Aorta (tissue), 5 donors: ENCODE data around the gene HCST. TPM values are rescaled to one million over a fixed set of nuclear protein-coding genes. Genes with fewer than 3 reads are reported as not detected.

Experiments
- ATAC-seq: fragments of 200-7000 bp; cut with Tn5 transposase; one replicate; pipeline ENCODE4 v1.9.1; 2022; ENCODE audit warnings: moderate library complexity; ENCODE audit not compliant: low FRiP score
- DNase-seq, 2 donors: peaks; one replicate each; pipeline ENCODE4 v3.0.0-alpha.2; 2020
- H3K27ac ChIP-seq, 2 donors: one replicate each; pipeline ENCODE4 v1.5.1; 2013; ENCODE audit warnings: low read length in 2 of 2, mild to moderate bottlenecking in 2 of 2, moderate library complexity in 2 of 2, control low read depth in 1 of 2, inconsistent platforms in 1 of 2, low read depth in 1 of 2
- H3K27me3 ChIP-seq, 2 donors: one replicate each; pipeline ENCODE4 v1.6.1; 2013; ENCODE audit warnings: control low read depth in 1 of 2, low read length in 1 of 2, mild to moderate bottlenecking in 1 of 2, moderate library complexity in 1 of 2; ENCODE audit not compliant: insufficient read depth in 2 of 2, control insufficient read depth in 1 of 2
- H3K36me3 ChIP-seq, 2 donors: one replicate each; pipeline ENCODE4 v1.6.1; 2013; ENCODE audit warnings: control low read depth in 1 of 2, low read length in 1 of 2, mild to moderate bottlenecking in 1 of 2; ENCODE audit not compliant: insufficient read depth in 2 of 2, control insufficient read depth in 1 of 2
- H3K4me1 ChIP-seq, 2 donors: one replicate each; pipeline ENCODE4 v1.6.1; 2013; ENCODE audit warnings: low read length in 2 of 2, control low read depth in 1 of 2, mild to moderate bottlenecking in 1 of 2, moderate library complexity in 1 of 2; ENCODE audit not compliant: insufficient read depth in 2 of 2, control insufficient read depth in 1 of 2
- H3K4me3 ChIP-seq, 2 donors: one replicate each; pipeline ENCODE4 v1.5.1; 2013; ENCODE audit warnings: low read length in 2 of 2, control low read depth in 1 of 2, mild to moderate bottlenecking in 1 of 2
- H3K9me3 ChIP-seq: one replicate; pipeline ENCODE4 v1.6.1; 2013; ENCODE audit warnings: mild to moderate bottlenecking, low read length; ENCODE audit not compliant: control insufficient read depth
- WGBS, 2 donors: extraction: QIAGEN DNeasy Blood & Tissue Kit; methylation state at CpG; one replicate each; pipeline ENCODE4 v1.1.7; 2013; 5-methylcytosine and 5-hydroxymethylcytosine counted together
- intact Hi-C, 2 donors: fragments of 100-400 bp; cut with DNase I; formaldehyde crosslinking; loops; one replicate each; pipeline versions ENCODE4 v1.14.2 to v1.15.0; 2022
- polyA plus RNA-seq, 2 donors: library from polyadenylated mRNA; stranded (reverse); fragments of 200-250 nt; gene quantifications; one replicate each; pipeline ENCODE4 v1.2.3, GENCODE V29; 2013
- total RNA-seq, 2 donors: library from RNA; stranded (reverse); fragmentation: NEBNext Ultra II Directional; extraction: Animal tissue kit (Norgen Biotek cat#: 25700); gene quantifications; one replicate each; pipeline ENCODE4 v1.2.1, GENCODE V29; 2021
- donor health status: healthy with polysubstance abuse.
- donor health status: Bipolar disorder and iron deficiency.
- donor health status: DM: no; HTN: no; CAD: no.
- donor health status: DM: no; HTN: no; CAD: no.
- donor health status: DM: yes; HTN: yes; CAD: no.

HCST gene
- total and polyA plus RNA-seq, 4 donors = 7.3 to 20.9 (median 18.7) TPM

DNA sequence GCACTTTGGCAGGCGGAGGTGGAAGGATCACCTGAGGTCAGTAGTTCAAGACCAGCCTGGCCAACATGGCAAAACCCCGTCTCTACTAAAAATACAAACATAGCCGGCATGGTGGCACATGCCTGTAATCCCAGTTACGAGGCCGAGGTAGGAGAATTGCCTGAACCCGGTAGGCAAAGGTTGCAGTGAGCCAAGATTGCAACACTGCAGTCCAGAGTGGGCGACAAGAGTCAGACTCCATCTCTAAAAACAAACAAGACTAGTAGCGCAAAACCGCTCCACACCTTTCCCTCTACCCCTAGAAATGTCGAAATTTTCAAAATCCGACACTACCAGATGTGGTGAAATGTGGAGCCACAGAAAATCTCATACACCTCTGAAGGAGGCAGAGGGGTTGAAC lies 17.0 kb downstream of the HCST start:
- 89 to 90% methylated on average over 11 of the region's 11 CpGs for WGBS, 2 donors
- no peaks in the 10 kb centered on the region for H3K27me3 ChIP-seq
- no peak overlapping the region for H3K4me3 ChIP-seq
- H3K27ac ChIP-seq = no peak overlapping the region
- intact Hi-C loops = no loop called here
- ATAC-seq = no peak
- no peak for DNase-seq
- no peaks in the 10 kb centered on the region for H3K9me3 ChIP-seq
- no peaks in the 10 kb centered on the region for H3K36me3 ChIP-seq
- H3K4me1 ChIP-seq = no peaks in the 10 kb centered on the region

DNA sequence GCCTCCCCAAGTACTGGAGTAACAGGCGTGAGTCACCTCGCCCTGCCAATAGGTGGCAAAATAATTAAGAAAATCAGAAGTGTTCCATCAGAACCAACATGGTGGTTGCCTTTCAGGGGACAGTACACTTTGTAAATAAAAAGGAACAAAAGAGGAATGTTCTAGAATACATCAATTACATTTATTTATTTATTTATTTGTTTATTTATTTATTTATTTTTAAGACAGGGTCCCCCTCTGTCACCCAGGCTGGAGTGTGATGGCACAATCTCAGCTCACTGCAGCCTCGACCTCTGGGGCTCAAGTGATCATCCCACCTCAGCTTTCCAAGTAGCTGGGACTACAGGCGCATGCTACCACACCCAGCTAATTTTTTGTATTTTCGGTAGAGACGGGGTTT lies 18.7 kb downstream of the HCST start:
- no peak for DNase-seq
- Histone ChIP-seq H3K36me3 (no peaks in the 10 kb centered on the region), H3K4me1 (no peaks in the 10 kb centered on the region), H3K27me3 (peaks cover 0 to 2% of the 10 kb centered on the region in 2 donors), H3K9me3 (peaks cover 5% of the 10 kb centered on the region), H3K27ac (no peak overlapping the region), H3K4me3 (no peak overlapping the region)
- ATAC-seq = no peak
- 82 to 84% methylated on average over 6 of the region's 6 CpGs for WGBS, 2 donors
- intact Hi-C loops = no loop called here

DNA sequence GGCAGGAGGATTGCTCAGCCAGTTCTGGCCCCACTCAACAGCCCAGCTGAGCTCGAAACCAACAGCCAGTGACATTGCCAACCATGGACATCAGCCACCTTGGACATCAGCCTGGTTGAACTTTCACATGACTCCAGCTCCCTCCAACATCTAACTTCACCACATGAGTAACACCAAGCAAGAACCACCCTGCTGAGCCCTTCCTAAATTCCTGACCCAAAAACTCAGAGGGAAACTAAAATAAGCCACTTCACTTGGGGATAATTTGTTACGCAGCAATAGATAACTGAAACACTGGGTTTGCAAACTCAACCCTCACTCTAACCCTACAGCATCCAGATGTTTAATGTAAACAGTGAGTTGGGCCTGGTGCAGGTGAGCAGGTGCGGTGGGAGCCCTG lies 23.2 kb downstream of the HCST start:
- WGBS, 2 donors = 76 to 87% methylated on average over 3 of the region's 3 CpGs
- ATAC-seq (no peak), DNase-seq (no peak)
- H3K27me3 ChIP-seq = peaks cover 0 to 2% of the 10 kb centered on the region in 2 donors
- no peaks in the 10 kb centered on the region for H3K36me3 ChIP-seq
- peaks cover 5% of the 10 kb centered on the region for H3K9me3 ChIP-seq
- intact Hi-C loops = no loop called here
- H3K4me1 ChIP-seq = no peaks in the 10 kb centered on the region
- no peak overlapping the region for H3K27ac ChIP-seq
- no peak overlapping the region for H3K4me3 ChIP-seq

GRCh38 chr19:35928507-35928906 lies 26.2 kb downstream of the HCST start:
- ATAC-seq (no peak), DNase-seq (no peak)
- Histone ChIP-seq H3K4me1 (no peaks in the 10 kb centered on the region), H3K4me3 (no peak overlapping the region), H3K36me3 (no peaks in the 10 kb centered on the region), H3K27me3 (peaks cover 0 to 2% of the 10 kb centered on the region in 2 donors), H3K27ac (no peak overlapping the region), H3K9me3 (peaks cover 5% of the 10 kb centered on the region)
- WGBS, 2 donors = 65 to 74% methylated on average over 5 of the region's 5 CpGs
- intact Hi-C loops = no loop called here

GRCh38 chr19:35929876-35930275 lies 27.5 kb downstream of the HCST start:
- DNase-seq (no peak), ATAC-seq (no peak)
- Histone ChIP-seq H3K9me3 (peaks cover 5% of the 10 kb centered on the region), H3K27me3 (peaks cover 0 to 2% of the 10 kb centered on the region in 2 donors), H3K27ac (no peak overlapping the region), H3K4me3 (no peak overlapping the region), H3K4me1 (no peaks in the 10 kb centered on the region), H3K36me3 (no peaks in the 10 kb centered on the region)
- 86 to 87% methylated on average over 2 of the region's 2 CpGs for WGBS, 2 donors
- intact Hi-C loops = loop anchor here (2.0 to 10.0 kb wide), 6 partner anchors 29 to 237 kb away; partner anchors contain the start of genes PSENEN (in 2 of the 2), U2AF1L4 (in 2 of the 2), LIN37 (in 1 of the 2) and NFKBID (in 1 of the 2)

- H3K4me3 ChIP-seq = no peak overlapping the region
- no peak overlapping the region for H3K27ac ChIP-seq
- WGBS, 2 donors = 1% methylated on average over 45 to 47 of the region's 47 CpGs
Observed at GRCh38 chr19:35931161-35931873, 29.0 kb downstream of the HCST start.

DNA sequence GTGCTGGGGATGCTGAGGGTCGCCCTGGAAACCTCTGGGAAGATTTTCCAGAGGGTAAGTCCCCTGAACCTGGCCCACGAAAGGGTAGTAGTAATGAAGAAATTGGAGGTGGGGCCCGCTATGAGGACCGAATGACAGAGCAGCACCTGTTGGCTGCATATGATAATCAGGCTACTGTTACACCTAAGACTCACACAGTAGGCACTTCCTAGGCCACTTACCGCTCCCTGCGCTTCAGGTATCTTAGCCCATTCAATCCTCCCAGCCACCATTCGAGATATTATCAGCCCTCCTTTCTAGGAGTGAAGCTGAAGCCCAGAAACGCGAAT lies 29.5 kb downstream of the HCST start:
- intact Hi-C loops = loop anchor here (1.0 to 10.0 kb wide), 7 partner anchors 31 to 239 kb away; partner anchors contain the start of genes PSENEN (in 2 of the 2), U2AF1L4 (in 2 of the 2), LIN37 (in 1 of the 2) and NFKBID (in 1 of the 2)
- Histone ChIP-seq H3K4me3 (no peak overlapping the region), H3K9me3 (no peaks in the 10 kb centered on the region), H3K4me1 (no peaks in the 10 kb centered on the region), H3K27me3 (no peaks in the 10 kb centered on the region), H3K27ac (no peak overlapping the region), H3K36me3 (no peaks in the 10 kb centered on the region)
- 4% methylated on average over 9 of the region's 9 CpGs for WGBS, 2 donors
- no peak for DNase-seq
- no peak for ATAC-seq

More at GRCh38 chr19:35931161-35931873, 29.0 kb downstream of the HCST start:
- Histone ChIP-seq H3K36me3 (no peaks in the 10 kb centered on the region), H3K27me3 (no peaks in the 10 kb centered on the region), H3K4me1 (no peaks in the 10 kb centered on the region), H3K9me3 (no peaks in the 10 kb centered on the region)
- peak; percentile 100 for ATAC-seq
- intact Hi-C loops = loop anchor here (1.0 to 10.0 kb wide), 7 partner anchors 31 to 239 kb away; partner anchors contain the start of genes PSENEN (in 2 of the 2), U2AF1L4 (in 2 of the 2), LIN37 (in 1 of the 2) and NFKBID (in 1 of the 2)
- peak; percentile 99 to 100 for DNase-seq

- Histone ChIP-seq H3K27ac (no peak overlapping the region), H3K27me3 (no peaks in the 10 kb centered on the region), H3K9me3 (no peaks in the 10 kb centered on the region), H3K4me1 (no peaks in the 10 kb centered on the region), H3K4me3 (no peak overlapping the region), H3K36me3 (no peaks in the 10 kb centered on the region)
- WGBS, 2 donors = 53 to 59% methylated on average over 7 of the region's 7 CpGs
- intact Hi-C loops = loop anchor here (5.0 to 10.0 kb wide), 2 partner anchors 58 to 185 kb away; partner anchors contain the start of genes LIN37 (in 1 of the 2), PSENEN (in 1 of the 2) and U2AF1L4 (in 1 of the 2)
- ATAC-seq (no peak), DNase-seq (no peak)
Observed at GRCh38 chr19:35932291-35932936, 30.1 kb downstream of the HCST start.
